Kidney capillary endothelial cell (primary cell): ENCODE data around the gene PKD1L1.

ENCODE experiments used
- DNase-seq: peaks from one replicate; pipeline ENCODE4 v3.0.0-alpha.2; 2018; ENCODE audit warnings: low spot score

PKD1L1 gene

DNA sequence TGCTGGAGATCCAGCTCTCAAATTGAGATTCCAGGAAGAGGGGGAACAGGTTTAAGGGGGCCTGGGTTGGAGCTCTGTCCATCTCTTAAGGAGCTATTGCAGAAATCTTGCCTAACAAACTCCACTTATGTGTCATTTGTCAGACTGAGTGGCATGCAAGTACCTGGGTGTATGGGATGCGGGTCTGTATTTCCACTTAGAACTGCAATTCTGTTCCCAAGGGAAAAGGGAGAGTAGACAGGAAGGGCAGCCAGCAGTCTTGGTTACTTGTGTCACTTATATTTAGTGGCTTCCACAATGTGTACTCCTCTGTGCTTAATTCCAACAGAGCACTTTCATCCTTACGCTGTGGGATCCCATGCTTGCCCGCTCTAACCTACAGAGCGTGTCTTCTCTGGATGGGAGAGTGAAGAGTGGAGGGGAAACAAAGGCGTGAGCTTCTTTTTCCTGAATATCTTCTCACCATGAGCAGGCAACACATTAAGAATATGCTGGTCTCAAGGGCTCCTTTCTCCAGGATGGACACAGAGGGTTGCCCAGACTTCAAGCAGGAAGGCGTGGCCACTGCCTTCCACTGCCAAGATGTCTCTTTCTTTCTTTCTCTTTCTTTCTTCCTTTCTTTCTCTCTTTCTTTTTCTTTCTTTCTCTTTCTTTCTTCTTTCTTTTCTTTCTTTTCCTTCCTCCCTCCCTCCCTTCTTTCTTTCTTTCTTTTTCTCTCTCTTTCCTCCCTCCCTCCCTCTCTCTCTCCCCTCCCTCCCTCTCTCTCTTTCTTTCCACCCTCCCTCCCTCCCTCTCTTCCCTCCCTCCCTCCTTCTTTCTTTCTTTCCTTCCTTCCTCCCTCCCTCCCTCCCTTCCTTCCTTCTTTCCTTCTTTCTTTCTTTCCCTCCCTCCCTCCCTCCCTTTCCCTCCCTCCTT, 212.6 kb downstream of the PKD1L1 start:
- no peak for DNase-seq

DNA sequence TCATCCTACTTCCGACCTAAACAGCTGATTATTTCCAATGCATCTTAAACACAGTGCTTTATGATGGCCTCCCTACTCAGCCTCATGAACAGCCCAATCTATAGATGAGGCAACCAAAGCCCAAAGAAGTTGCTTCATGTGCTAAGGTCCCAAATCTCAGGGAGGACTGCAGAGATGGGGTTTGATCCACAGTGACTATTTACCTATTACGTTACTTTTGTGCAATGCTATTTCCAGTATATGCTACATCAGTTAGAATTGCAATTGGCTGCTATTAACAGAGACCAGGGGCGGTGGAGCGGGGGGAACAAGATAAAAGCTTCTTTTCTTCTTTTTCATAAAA, 213.3 kb downstream of the PKD1L1 start:
- DNase-seq, result peak; percentile 4

DNA sequence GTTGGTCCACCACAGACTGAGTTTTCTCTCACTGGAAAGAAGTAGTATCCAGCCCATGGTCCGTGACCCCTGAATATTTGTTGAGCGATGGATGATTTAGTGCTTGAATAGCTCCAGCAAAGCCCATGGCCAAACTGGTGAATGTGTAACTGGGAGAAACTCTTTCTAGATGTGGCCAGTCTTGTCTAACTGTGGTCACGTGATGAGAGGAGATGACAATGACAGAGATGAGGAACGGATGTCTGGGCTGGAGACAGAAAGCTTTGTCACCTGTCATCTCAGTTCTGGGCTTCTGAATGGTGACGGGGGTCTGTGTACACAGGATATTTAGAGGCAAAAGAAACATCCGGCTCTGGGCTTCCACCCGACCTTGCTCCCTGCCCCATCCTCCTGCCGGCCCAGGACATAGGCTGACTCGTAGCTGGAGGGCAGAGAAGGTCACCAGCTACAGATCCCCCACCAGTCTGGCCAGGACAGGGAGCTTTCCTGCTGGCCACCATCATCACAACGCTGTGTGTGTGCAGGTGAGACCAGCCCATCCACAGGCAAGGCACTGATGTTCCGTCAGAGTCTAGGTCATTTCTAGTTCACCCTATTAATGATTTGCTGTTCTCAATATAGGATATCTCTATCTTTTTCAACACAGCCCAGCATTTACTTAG, 213.8 kb downstream of the PKD1L1 start:
- DNase-seq, result peak; percentile 15

DNA sequence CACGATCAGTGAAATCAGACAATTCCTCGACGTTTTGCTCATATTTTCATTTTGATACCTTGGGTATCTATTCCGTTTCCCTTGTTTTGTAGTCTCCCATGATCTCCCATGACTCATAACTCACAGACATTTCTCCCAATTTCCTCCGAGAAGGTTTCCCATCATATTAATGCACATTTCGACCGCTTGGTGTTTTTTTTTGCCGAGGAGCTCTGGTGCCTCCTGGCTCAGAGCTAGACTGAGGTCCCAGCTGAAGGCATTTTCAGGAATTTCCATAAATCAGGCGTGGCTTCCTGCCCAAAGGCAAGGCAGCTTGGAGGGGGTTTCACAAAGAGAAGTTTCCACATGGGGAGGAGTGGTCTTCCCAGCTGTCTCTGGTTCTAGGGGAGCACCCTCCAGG, 218.1 kb downstream of the PKD1L1 start:
- no peak for DNase-seq

DNA sequence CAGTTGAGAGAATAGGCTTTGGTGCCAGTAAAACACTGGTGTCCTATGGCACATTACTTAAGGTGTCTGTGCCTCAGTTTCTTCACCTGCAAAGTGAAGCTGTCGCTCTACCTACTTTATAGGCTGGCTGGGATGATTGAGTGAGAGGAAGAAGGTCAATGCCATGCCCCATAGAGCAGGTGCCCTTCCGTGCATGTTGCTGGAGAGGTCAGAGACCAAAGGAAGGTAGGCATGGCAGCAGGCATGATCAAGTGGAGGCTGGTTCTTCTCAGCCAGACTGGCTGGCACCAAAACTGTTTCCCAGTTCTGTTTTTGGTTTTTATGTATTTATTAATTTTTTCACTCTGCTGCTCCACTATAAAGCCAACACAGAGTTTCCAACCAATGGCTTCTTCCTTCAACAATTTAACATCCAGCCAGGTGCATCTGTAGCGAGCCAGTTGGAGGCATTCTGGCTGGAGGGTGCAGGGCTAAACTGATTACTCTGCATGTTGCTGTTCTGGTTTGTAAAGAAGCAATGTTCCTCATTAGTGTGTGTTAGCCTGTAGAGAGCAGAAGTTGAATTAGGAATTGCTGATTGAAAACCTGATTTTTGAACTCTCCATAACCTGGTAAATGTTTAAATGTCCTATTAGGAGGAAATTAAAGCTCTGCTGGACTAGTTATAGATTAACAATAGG, 222.1 kb downstream of the PKD1L1 start:
- DNase-seq, result no peak

DNA sequence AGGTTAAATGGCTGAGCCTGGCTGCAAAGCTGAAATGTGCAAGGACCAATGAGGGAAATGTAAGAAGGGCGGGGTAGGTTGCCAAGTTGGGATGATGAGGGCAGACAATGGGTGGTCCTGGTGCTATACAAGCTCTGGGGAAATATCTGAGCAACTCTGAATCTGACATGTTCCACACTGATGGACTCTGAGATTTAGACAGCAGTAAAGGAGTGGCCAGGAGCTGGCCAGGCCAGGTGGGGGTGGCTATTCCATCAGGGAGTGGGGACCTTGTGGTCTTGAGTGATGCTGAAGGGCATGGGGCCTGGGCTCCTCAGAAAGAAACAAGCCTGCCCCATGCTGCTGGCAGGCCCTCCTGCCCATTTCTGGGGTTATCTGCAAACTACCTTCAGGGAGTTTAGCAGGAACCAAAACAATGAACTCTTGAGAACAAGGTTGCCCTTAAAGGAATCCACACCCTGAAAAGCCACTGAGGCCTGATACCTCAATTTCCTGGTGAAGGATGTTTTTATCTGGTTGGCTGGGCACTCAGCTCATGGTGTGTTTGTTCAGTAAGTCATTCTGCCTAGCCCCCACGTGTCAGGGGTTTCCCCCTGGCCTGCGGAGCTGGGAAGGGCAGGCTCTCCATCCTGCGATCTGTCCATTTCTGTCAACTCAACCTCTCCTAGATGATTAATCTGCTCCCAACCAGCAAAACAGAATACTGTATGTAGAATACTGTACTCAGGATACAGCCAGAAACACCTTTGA, 223.1 kb downstream of the PKD1L1 start:
- no peak for DNase-seq
